HepG2 (cell line): ENCODE measurements around the gene JADE3. TPM values are rescaled to one million over a fixed set of nuclear protein-coding genes. Genes with fewer than 3 reads are reported as not detected.

Source experiments
- ATAC-seq: fragments of 200-7000 bp; cut with Tn5 transposase; 3 replicates; pipeline ENCODE4 v1.9.1; 2020; ENCODE audit warnings: mild to moderate bottlenecking, moderate library complexity
- BruUV-seq: library from RNA; stranded (reverse); fragments of 400-500 nt; replicated peaks from 2 replicates; lab custom pipeline; 2021; lab: Mats Ljungman, UMichigan
- CTCF ChIA-PET: fragments of 300-600 bp; formaldehyde crosslinking; extraction: SDS; loops from one replicate; lab custom pipeline; 2021; ENCODE audit warnings: low total read pairs, inconsistent platforms, low intra/inter-chr PET ratio; lab: Yijun Ruan, JAX
- POLR2A ChIA-PET: fragments of 350-600 bp; sonication (Branson Sonifier 250); formaldehyde crosslinking; loops from one replicate; lab custom pipeline; 2020; ENCODE audit warnings: antibody characterized with exemption, inconsistent platforms; lab: Yijun Ruan, JAX
- DNase-seq: peaks from one replicate; pipeline ENCODE4 v3.0.0-alpha.2; 2015; ENCODE audit warnings: low spot score
- FAIRE-seq: peaks from 3 replicates; lab custom pipeline; 2011; peaks lifted over from hg19 to GRCh38; lab: Jason Lieb, UNC
- H2AFZ ChIP-seq: one replicate; pipeline ENCODE4 v1.6.1; 2011; ENCODE audit warnings: low read length, inconsistent platforms
- H3K27ac ChIP-seq: fragments of 300-600 bp; 3 replicates; pipeline ENCODE4 v1.8.0; 2011; ENCODE audit warnings: mixed run types, mild to moderate bottlenecking, mixed read lengths, low read length, inconsistent platforms; ENCODE audit not compliant: insufficient read depth; ENCODE audit errors: extremely low read length
- H3K27me3 ChIP-seq, 2 experiments: fragments of 200-600 bp in 1 of 2; 2 replicates in 1 of 2; 3 replicates in 1 of 2; pipeline versions ENCODE4 v1.6.0 to v1.8.0; 2011; ENCODE audit warnings: low read length in 2 of 2, mild to moderate bottlenecking in 2 of 2, moderate library complexity in 2 of 2, inconsistent platforms in 1 of 2; ENCODE audit not compliant: insufficient read depth in 2 of 2, control insufficient read depth in 1 of 2
- H3K36me3 ChIP-seq, 2 experiments: fragments of 200-600 bp in 1 of 2; replicated peaks in 1 of 2; 2 replicates in 1 of 2; 3 replicates in 1 of 2; pipeline versions ENCODE4 v1.5.1 to v1.8.0; 2011; ENCODE audit warnings: low read length in 2 of 2, inconsistent platforms in 1 of 2; ENCODE audit not compliant: insufficient read depth in 2 of 2, control insufficient read depth in 1 of 2
- H3K4me1 ChIP-seq: 2 replicates; pipeline ENCODE4 v1.5.1; 2012; ENCODE audit warnings: low read length, inconsistent platforms; ENCODE audit not compliant: insufficient read depth
- H3K4me2 ChIP-seq: 2 replicates; pipeline ENCODE4 v1.6.0; 2011; ENCODE audit warnings: low read depth, low read length, inconsistent platforms
- H3K4me3 ChIP-seq, 3 experiments: fragments of 200-600 bp in 1 of 3; sonication (generic), shearing (Covaris generic) in 1 of 3; replicated peaks in 1 of 3; 2 replicates each; pipeline ENCODE4 v1.5.1; 2011 to 2016; ENCODE audit warnings: low read length in 3 of 3, inconsistent platforms in 2 of 3, low read depth in 2 of 3, mild to moderate bottlenecking in 2 of 3, control low read depth in 1 of 3, mixed read lengths in 1 of 3; ENCODE audit not compliant: insufficient read depth in 1 of 3
- H3K79me2 ChIP-seq: one replicate; pipeline ENCODE4 v1.6.1; 2011; ENCODE audit warnings: low read length, inconsistent platforms; ENCODE audit not compliant: insufficient read depth
- H3K9ac ChIP-seq: 2 replicates; pipeline ENCODE4 v1.6.0; 2011; ENCODE audit warnings: mild to moderate bottlenecking, low read depth, low read length, inconsistent platforms; ENCODE audit not compliant: insufficient read depth
- H3K9me3 ChIP-seq: 2 replicates; pipeline ENCODE4 v1.5.1; 2012; ENCODE audit warnings: mild to moderate bottlenecking, low read length
- H4K20me1 ChIP-seq: 2 replicates; pipeline ENCODE4 v1.6.0; 2011; ENCODE audit warnings: inconsistent platforms, mild to moderate bottlenecking, low read length, moderate library complexity; ENCODE audit not compliant: insufficient read depth
- ATM ChIP-seq: fragments of 450-650 bp; IDR thresholded peaks from 2 replicates; pipeline ENCODE4 v1.7.1; 2017; ENCODE audit warnings: mild to moderate bottlenecking, borderline replicate concordance
- DR1 ChIP-seq: sonication (generic); formaldehyde crosslinking; IDR thresholded peaks from 2 replicates; pipeline ENCODE4 v1.8.0; 2021; ENCODE audit warnings: mild to moderate bottlenecking, missing genetic modification reagents, inconsistent platforms
- GATA4 ChIP-seq: sonication (generic); IDR thresholded peaks from 2 replicates; pipeline ENCODE4 v1.6.1; 2016; ENCODE audit warnings: antibody characterized with exemption, low read depth, borderline replicate concordance
- RAD51 ChIP-seq: fragments of 450-650 bp; IDR thresholded peaks from 2 replicates; pipeline ENCODE4 v1.6.1; 2016; ENCODE audit warnings: borderline replicate concordance
- WGBS: methylation state at CpG from one replicate; pipeline ENCODE4 v1.1.6; 2017; ENCODE audit warnings: low lambda C conversion rate; 5-methylcytosine and 5-hydroxymethylcytosine counted together
- in situ Hi-C: cut with HindIII; loops from 2 replicates; pipeline ENCODE4 v1.10.0; 2017; ENCODE audit warnings: low pct_unique_long_range_greater_than_20kb; ENCODE audit not compliant: extremely low pct_ligation_motif_present
- intact Hi-C: fragments of 100-400 bp; cut with micrococcal nuclease; formaldehyde crosslinking; loops from one replicate; pipeline ENCODE4 v1.10.0; 2022; ENCODE audit not compliant: unreplicated experiment
- polyA plus RNA-seq, 8 experiments: library from polyadenylated mRNA; depleted of rRNA in 3 of 8; stranded (reverse) in 7 of 8; unstranded in 1 of 8; fragments of >200 nt; fragmentation: Illumina TruSeq in 4 of 8; extraction: Trizol in 4 of 8; gene quantifications; 2 replicates each; pipeline versions ENCODE4 v1.2.1 to v1.2.3, GENCODE V29; 2011 to 2016; ENCODE audit warnings: low read depth in 4 of 8, missing spikeins in 1 of 8, mixed read lengths in 1 of 8; ENCODE audit not compliant: insufficient read depth in 1 of 8
- total RNA-seq, 5 experiments: library from RNA; depleted of rRNA; stranded (reverse); fragments of >200 nt; fragmentation: Illumina TruSeq; extraction: Trizol; gene quantifications; 2 replicates each; pipeline ENCODE4 v1.2.3, GENCODE V29; 2016; ENCODE audit warnings: low read depth in 1 of 5
- TF ChIP-seq, protein P1 (sequence below): sonication (generic); formaldehyde crosslinking; IDR thresholded peaks from 2 replicates; pipeline ENCODE4 v1.4.0; 2020; ENCODE audit warnings: mild to moderate bottlenecking, missing genetic modification reagents, borderline replicate concordance
- TF ChIP-seq, protein P2 (sequence below): sonication (generic); formaldehyde crosslinking; IDR thresholded peaks from 2 replicates; pipeline ENCODE4 v1.5.1; 2020; ENCODE audit warnings: mild to moderate bottlenecking, missing genetic modification reagents, borderline replicate concordance
- TF ChIP-seq, protein P3 (sequence below): sonication (generic); formaldehyde crosslinking; IDR thresholded peaks from 2 replicates; pipeline ENCODE4 v1.4.0; 2020; ENCODE audit warnings: missing genetic modification reagents, borderline replicate concordance
- TF ChIP-seq, protein P4 (sequence below): sonication (generic); formaldehyde crosslinking; IDR thresholded peaks from 2 replicates; pipeline ENCODE4 v1.4.0; 2020; ENCODE audit warnings: missing genetic modification reagents

Gene JADE3
- total and polyA plus RNA-seq, 2 of the 13 experiments (the other 11 are each of a cell fraction or from before 2014, with no cell fraction given), result 7.7 to 7.8 TPM

DNA sequence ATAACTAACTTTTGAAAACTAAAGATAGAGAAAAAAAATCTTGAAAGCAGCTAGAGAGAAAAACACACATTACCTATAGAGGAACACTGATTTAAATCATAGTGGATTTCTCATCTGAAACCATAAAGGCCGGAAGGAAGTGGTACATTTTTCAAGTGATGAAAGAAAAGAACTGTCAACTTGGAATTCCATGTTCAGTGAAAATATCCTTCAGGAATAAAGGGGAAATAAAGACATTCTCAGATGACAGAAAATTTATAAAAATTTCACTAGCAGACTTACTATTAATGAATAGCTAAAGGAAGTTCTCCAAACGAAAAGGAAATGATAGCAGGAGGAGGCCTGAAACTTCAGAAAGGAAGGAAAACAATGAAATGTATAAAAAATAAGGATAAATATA, 7.6 kb upstream of the JADE3 start (continued):
- TF ChIP-seq, protein P1, sequence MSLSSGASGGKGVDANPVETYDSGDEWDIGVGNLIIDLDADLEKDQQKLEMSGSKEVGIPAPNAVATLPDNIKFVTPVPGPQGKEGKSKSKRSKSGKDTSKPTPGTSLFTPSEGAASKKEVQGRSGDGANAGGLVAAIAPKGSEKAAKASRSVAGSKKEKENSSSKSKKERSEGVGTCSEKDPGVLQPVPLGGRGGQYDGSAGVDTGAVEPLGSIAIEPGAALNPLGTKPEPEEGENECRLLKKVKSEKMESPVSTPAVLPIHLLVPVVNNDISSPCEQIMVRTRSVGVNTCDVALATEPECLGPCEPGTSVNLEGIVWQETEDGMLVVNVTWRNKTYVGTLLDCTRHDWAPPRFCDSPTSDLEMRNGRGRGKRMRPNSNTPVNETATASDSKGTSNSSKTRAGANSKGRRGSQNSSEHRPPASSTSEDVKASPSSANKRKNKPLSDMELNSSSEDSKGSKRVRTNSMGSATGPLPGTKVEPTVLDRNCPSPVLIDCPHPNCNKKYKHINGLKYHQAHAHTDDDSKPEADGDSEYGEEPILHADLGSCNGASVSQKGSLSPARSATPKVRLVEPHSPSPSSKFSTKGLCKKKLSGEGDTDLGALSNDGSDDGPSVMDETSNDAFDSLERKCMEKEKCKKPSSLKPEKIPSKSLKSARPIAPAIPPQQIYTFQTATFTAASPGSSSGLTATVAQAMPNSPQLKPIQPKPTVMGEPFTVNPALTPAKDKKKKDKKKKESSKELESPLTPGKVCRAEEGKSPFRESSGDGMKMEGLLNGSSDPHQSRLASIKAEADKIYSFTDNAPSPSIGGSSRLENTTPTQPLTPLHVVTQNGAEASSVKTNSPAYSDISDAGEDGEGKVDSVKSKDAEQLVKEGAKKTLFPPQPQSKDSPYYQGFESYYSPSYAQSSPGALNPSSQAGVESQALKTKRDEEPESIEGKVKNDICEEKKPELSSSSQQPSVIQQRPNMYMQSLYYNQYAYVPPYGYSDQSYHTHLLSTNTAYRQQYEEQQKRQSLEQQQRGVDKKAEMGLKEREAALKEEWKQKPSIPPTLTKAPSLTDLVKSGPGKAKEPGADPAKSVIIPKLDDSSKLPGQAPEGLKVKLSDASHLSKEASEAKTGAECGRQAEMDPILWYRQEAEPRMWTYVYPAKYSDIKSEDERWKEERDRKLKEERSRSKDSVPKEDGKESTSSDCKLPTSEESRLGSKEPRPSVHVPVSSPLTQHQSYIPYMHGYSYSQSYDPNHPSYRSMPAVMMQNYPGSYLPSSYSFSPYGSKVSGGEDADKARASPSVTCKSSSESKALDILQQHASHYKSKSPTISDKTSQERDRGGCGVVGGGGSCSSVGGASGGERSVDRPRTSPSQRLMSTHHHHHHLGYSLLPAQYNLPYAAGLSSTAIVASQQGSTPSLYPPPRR, result no peak
- TF ChIP-seq, protein P2, sequence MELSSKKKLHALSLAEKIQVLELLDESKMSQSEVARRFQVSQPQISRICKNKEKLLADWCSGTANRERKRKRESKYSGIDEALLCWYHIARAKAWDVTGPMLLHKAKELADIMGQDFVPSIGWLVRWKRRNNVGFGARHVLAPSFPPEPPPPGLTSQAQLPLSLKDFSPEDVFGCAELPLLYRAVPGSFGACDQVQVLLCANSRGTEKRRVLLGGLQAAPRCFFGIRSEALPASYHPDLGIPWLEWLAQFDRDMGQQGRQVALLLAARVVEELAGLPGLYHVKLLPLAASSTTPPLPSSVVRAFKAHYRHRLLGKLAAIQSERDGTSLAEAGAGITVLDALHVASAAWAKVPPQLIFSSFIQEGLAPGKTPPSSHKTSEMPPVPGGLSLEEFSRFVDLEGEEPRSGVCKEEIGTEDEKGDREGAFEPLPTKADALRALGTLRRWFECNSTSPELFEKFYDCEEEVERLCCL (CRISPR knock-in tag), result no peak
- TF ChIP-seq, all 625 proteins: peak for 0

DNA sequence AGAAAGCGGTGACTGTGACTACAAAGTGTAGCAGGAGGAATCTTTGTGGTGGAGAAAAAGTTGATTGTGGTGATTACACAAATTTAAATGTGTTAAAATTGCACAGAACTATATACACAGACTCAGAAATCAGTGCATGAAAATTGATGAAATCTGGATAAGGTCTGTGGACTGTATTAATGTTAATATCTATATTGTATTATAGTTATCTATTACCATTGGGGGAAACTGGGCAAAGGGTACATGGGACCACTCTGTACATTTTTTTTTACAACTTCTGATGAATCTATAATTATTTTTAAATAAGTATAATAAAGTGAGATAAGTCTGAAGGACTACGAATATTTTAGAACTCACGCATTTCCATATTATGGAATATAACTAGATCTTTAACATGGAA, 1.8 kb upstream of the JADE3 start:
- Histone ChIP-seq H3K27ac (no peak overlapping the region), H3K4me3 (no peak overlapping the region), H3K9me3 (no peaks in the 10 kb centered on the region), H3K36me3 (no peaks in the 10 kb centered on the region), H3K4me1 (peaks cover 21% of the 10 kb centered on the region), H3K27me3 (no peaks in the 10 kb centered on the region), H2AFZ (no peak overlapping the region), H3K79me2 (peaks cover 20% of the 10 kb centered on the region), H3K4me2 (no peak overlapping the region), H4K20me1 (no peaks in the 10 kb centered on the region), H3K9ac (no peak overlapping the region)
- TF ChIP-seq ATM (no peak), DR1 (CRISPR knock-in tag) (no peak), GATA4 (no peak), RAD51 (no peak)
- TF ChIP-seq, protein P3, sequence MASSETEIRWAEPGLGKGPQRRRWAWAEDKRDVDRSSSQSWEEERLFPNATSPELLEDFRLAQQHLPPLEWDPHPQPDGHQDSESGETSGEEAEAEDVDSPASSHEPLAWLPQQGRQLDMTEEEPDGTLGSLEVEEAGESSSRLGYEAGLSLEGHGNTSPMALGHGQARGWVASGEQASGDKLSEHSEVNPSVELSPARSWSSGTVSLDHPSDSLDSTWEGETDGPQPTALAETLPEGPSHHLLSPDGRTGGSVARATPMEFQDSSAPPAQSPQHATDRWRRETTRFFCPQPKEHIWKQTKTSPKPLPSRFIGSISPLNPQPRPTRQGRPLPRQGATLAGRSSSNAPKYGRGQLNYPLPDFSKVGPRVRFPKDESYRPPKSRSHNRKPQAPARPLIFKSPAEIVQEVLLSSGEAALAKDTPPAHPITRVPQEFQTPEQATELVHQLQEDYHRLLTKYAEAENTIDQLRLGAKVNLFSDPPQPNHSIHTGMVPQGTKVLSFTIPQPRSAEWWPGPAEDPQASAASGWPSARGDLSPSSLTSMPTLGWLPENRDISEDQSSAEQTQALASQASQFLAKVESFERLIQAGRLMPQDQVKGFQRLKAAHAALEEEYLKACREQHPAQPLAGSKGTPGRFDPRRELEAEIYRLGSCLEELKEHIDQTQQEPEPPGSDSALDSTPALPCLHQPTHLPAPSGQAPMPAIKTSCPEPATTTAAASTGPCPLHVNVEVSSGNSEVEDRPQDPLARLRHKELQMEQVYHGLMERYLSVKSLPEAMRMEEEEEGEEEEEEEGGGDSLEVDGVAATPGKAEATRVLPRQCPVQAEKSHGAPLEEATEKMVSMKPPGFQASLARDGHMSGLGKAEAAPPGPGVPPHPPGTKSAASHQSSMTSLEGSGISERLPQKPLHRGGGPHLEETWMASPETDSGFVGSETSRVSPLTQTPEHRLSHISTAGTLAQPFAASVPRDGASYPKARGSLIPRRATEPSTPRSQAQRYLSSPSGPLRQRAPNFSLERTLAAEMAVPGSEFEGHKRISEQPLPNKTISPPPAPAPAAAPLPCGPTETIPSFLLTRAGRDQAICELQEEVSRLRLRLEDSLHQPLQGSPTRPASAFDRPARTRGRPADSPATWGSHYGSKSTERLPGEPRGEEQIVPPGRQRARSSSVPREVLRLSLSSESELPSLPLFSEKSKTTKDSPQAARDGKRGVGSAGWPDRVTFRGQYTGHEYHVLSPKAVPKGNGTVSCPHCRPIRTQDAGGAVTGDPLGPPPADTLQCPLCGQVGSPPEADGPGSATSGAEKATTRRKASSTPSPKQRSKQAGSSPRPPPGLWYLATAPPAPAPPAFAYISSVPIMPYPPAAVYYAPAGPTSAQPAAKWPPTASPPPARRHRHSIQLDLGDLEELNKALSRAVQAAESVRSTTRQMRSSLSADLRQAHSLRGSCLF (CRISPR knock-in tag), result no peak
- TF ChIP-seq, protein P4, sequence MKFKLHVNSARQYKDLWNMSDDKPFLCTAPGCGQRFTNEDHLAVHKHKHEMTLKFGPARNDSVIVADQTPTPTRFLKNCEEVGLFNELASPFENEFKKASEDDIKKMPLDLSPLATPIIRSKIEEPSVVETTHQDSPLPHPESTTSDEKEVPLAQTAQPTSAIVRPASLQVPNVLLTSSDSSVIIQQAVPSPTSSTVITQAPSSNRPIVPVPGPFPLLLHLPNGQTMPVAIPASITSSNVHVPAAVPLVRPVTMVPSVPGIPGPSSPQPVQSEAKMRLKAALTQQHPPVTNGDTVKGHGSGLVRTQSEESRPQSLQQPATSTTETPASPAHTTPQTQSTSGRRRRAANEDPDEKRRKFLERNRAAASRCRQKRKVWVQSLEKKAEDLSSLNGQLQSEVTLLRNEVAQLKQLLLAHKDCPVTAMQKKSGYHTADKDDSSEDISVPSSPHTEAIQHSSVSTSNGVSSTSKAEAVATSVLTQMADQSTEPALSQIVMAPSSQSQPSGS (CRISPR knock-in tag), result no peak
- in situ Hi-C loops, result loop anchor here (5.0 kb wide), 1 partner anchor 182 kb away; no protein-coding TSS in a partner anchor
- FAIRE-seq, result no peak
- POLR2A ChIA-PET, result no interaction called here
- no TSS peak for BruUV-seq
- intact Hi-C loops, result no loop called here
- ATAC-seq, result no peak
- DNase-seq, result no peak
- CTCF ChIA-PET, result no interaction called here
- WGBS, result 98% methylated on average over 3 of the region's 3 CpGs
